ENCODE results near the gene COQ9.
"Not testable (repeated sequence)": the region's sequence is repeated elsewhere in the genome, so short reads cannot be mapped to it uniquely, and the experiment has no call there.

COQ9 gene
- 6.0 to 33.8 (median 24.4) reads per million in 9 experiments for total RNA-seq

- DNase-seq (peak; percentile 86 to 88 (median 88)), ATAC-seq (replicated peaks) (peak; percentile 99)
- peak within 1 kb of the TSS; percentile 89 to 90 for H3K4me3 Mint-ChIP-seq
- H3K4me1 Mint-ChIP-seq (ENCODE audit: low read depth in 2 of 2), result peaks cover 8 to 27% of the 10 kb centered on the region in 2 donors
- peak within 1 kb of the TSS; percentile 93 to 94 for H3K27ac Mint-ChIP-seq
- H3K9me3 Mint-ChIP-seq, result no peaks in the 10 kb centered on the region
- no peaks in the 10 kb centered on the region for H3K27me3 Mint-ChIP-seq
- H3K36me3 Mint-ChIP-seq (ENCODE audit: insufficient read depth), result peaks cover 11% of the 10 kb centered on the region
Measured at GRCh38 chr16:57447186-57447962, at the start of gene COQ9, which contains the start of gene CIAPIN1. Gene COQ9 (plus strand): TSS chr16:57447479. CDS start chr16:57447506, 27 bp downstream. Gene CIAPIN1 (minus strand): TSS chr16:57447385. CDS start chr16:57440928, 6,457 bp downstream.

- not testable (repeated sequence) for H3K9me3 Mint-ChIP-seq
Measured at GRCh38 chr16:57397493-57397892, 49.8 kb upstream of the COQ9 start.

GRCh38 chr16:57401943-57402640 is 45.2 kb upstream of the COQ9 start:
- no peak for ATAC-seq (replicated peaks)
- DNase-seq, result no peak
- Mint-ChIP-seq H3K27ac (no peak overlapping the region), H3K9me3 (no peaks in the 10 kb centered on the region), H3K4me1 (ENCODE audit: low read depth in 2 of 2) (no peaks in the 10 kb centered on the region), H3K27me3 (no peaks in the 10 kb centered on the region), H3K4me3 (no peak overlapping the region), H3K36me3 (ENCODE audit: insufficient read depth) (no peaks in the 10 kb centered on the region)

More at GRCh38 chr16:57397493-57397892, 49.8 kb upstream of the COQ9 start:
- H3K36me3 Mint-ChIP-seq (ENCODE audit: insufficient read depth); ATAC-seq (replicated peaks); H3K27ac Mint-ChIP-seq; H3K4me3 Mint-ChIP-seq; H3K4me1 Mint-ChIP-seq (ENCODE audit: low read depth in 2 of 2); DNase-seq: not testable (repeated sequence)
- peaks cover 14 to 25% of the 10 kb centered on the region in 2 donors for H3K27me3 Mint-ChIP-seq

- DNase-seq (no peak), ATAC-seq (replicated peaks) (no peak)
- Mint-ChIP-seq H3K4me3 (no peak within 1 kb of the TSS), H3K36me3 (ENCODE audit: insufficient read depth) (no peaks in the 10 kb centered on the region), H3K9me3 (no peaks in the 10 kb centered on the region), H3K27me3 (no peaks in the 10 kb centered on the region), H3K27ac (no peak within 1 kb of the TSS), H3K4me1 (ENCODE audit: low read depth in 2 of 2) (no peaks in the 10 kb centered on the region)
Measured at GRCh38 chr16:57403965-57404817, 43.1 kb upstream of the COQ9 start, which contains the start of gene CCL17. Gene CCL17 (plus strand): TSS chr16:57404767. CDS start chr16:57413933, 9,166 bp downstream.

- Mint-ChIP-seq H3K4me3 (no peak overlapping the region), H3K27ac (no peak overlapping the region), H3K9me3 (no peaks in the 10 kb centered on the region), H3K36me3 (ENCODE audit: insufficient read depth) (no peaks in the 10 kb centered on the region), H3K4me1 (ENCODE audit: low read depth in 2 of 2) (no peaks in the 10 kb centered on the region), H3K27me3 (no peaks in the 10 kb centered on the region)
- DNase-seq (no peak), ATAC-seq (replicated peaks) (no peak)
Measured at GRCh38 chr16:57405097-57405496, 42.2 kb upstream of the COQ9 start.

- DNase-seq (no peak), ATAC-seq (replicated peaks) (no peak)
- peaks cover 0 to 7% of the 10 kb centered on the region in 2 donors for H3K27me3 Mint-ChIP-seq
- no peaks in the 10 kb centered on the region for H3K9me3 Mint-ChIP-seq
- no peaks in the 10 kb centered on the region for H3K4me1 Mint-ChIP-seq (ENCODE audit: low read depth in 2 of 2)
- no peak overlapping the region for H3K27ac Mint-ChIP-seq
- no peaks in the 10 kb centered on the region for H3K36me3 Mint-ChIP-seq (ENCODE audit: insufficient read depth)
- H3K4me3 Mint-ChIP-seq, result no peak overlapping the region
Measured at GRCh38 chr16:57406881-57407280, 40.4 kb upstream of the COQ9 start.

GRCh38 chr16:57407521-57408353 is 39.5 kb upstream of the COQ9 start:
- Mint-ChIP-seq H3K36me3 (ENCODE audit: insufficient read depth) (no peaks in the 10 kb centered on the region), H3K9me3 (no peaks in the 10 kb centered on the region), H3K4me1 (ENCODE audit: low read depth in 2 of 2) (no peaks in the 10 kb centered on the region), H3K4me3 (no peak overlapping the region), H3K27me3 (peaks cover 0 to 7% of the 10 kb centered on the region in 2 donors), H3K27ac (no peak overlapping the region)
- no peak for DNase-seq
- no peak for ATAC-seq (replicated peaks)

GRCh38 chr16:57409065-57409464 is 38.2 kb upstream of the COQ9 start:
- H3K27ac Mint-ChIP-seq, result no peak overlapping the region
- peaks cover 0 to 7% of the 10 kb centered on the region in 2 donors for H3K27me3 Mint-ChIP-seq
- H3K9me3 Mint-ChIP-seq, result no peaks in the 10 kb centered on the region
- H3K4me3 Mint-ChIP-seq, result no peak overlapping the region
- DNase-seq, result no peak
- H3K4me1 Mint-ChIP-seq (ENCODE audit: low read depth in 2 of 2), result no peaks in the 10 kb centered on the region
- no peak for ATAC-seq (replicated peaks)
- no peaks in the 10 kb centered on the region for H3K36me3 Mint-ChIP-seq (ENCODE audit: insufficient read depth)

GRCh38 chr16:57409870-57410587 is 37.2 kb upstream of the COQ9 start:
- Mint-ChIP-seq H3K9me3 (no peaks in the 10 kb centered on the region), H3K27me3 (peaks cover 0 to 7% of the 10 kb centered on the region in 2 donors), H3K4me3 (no peak overlapping the region), H3K27ac (no peak overlapping the region), H3K36me3 (ENCODE audit: insufficient read depth) (no peaks in the 10 kb centered on the region), H3K4me1 (ENCODE audit: low read depth in 2 of 2) (no peaks in the 10 kb centered on the region)
- no peak for ATAC-seq (replicated peaks)
- no peak for DNase-seq

GRCh38 chr16:57411362-57411976 is 35.8 kb upstream of the COQ9 start:
- peaks cover 0 to 7% of the 10 kb centered on the region in 2 donors for H3K27me3 Mint-ChIP-seq
- no peaks in the 10 kb centered on the region for H3K9me3 Mint-ChIP-seq
- peak overlapping the region in 1 of 2 donors; percentile 31 for H3K27ac Mint-ChIP-seq
- H3K4me1 Mint-ChIP-seq (ENCODE audit: low read depth in 2 of 2), result peaks cover under 1 to 2% of the 10 kb centered on the region in 2 donors
- H3K36me3 Mint-ChIP-seq (ENCODE audit: insufficient read depth), result peaks cover 3% of the 10 kb centered on the region
- H3K4me3 Mint-ChIP-seq, result no peak overlapping the region
- DNase-seq (no peak), ATAC-seq (replicated peaks) (no peak)

- Mint-ChIP-seq H3K36me3 (ENCODE audit: insufficient read depth) (peaks cover 10% of the 10 kb centered on the region), H3K27me3 (peaks cover 0 to 7% of the 10 kb centered on the region in 2 donors), H3K4me3 (no peak overlapping the region), H3K4me1 (ENCODE audit: low read depth in 2 of 2) (peaks cover 9 to 10% of the 10 kb centered on the region in 2 donors), H3K9me3 (no peaks in the 10 kb centered on the region), H3K27ac (no peak overlapping the region)
- ATAC-seq (replicated peaks) (no peak), DNase-seq (no peak)
Measured at GRCh38 chr16:57412584-57412983, 34.7 kb upstream of the COQ9 start.
